Liver (tissue), 3 donors: ENCODE measurements around the gene GLIS1.
A peak's percentile ranks its signal among the peaks of the same experiment; 100 is the strongest.

ENCODE experiments used
- EGR1 ChIP-seq, 2 donors: IDR thresholded peaks; 2 replicates each; pipeline ENCODE4 v1.6.1; 2016 to 2018; ENCODE audit warnings: antibody characterized with exemption in 2 of 2, low read depth in 2 of 2
- FOXA1 ChIP-seq: IDR thresholded peaks from 2 replicates; pipeline ENCODE4 v1.6.1; 2016; ENCODE audit warnings: antibody characterized with exemption
- GABPA ChIP-seq, 2 donors: IDR thresholded peaks in 1 of 2; conservative IDR thresholded peaks in 1 of 2; 2 replicates each; pipeline ENCODE4 v1.6.1; 2016; ENCODE audit warnings: antibody characterized with exemption in 2 of 2, mild to moderate bottlenecking in 1 of 2, moderate library complexity in 1 of 2
- JUND ChIP-seq, 2 donors: IDR thresholded peaks; 2 replicates each; pipeline ENCODE4 v1.6.1; 2016; ENCODE audit warnings: antibody characterized with exemption in 2 of 2
- NR2F2 ChIP-seq: IDR thresholded peaks from 2 replicates; pipeline ENCODE4 v1.6.1; 2016; ENCODE audit warnings: antibody characterized with exemption
- RAD21 ChIP-seq, 2 donors: IDR thresholded peaks; 2 replicates each; pipeline ENCODE4 v1.6.1; 2016; ENCODE audit warnings: antibody characterized with exemption in 2 of 2, mild to moderate bottlenecking in 2 of 2
- RXRA ChIP-seq, 2 donors: IDR thresholded peaks; 2 replicates each; pipeline ENCODE4 v1.6.1; 2017 to 2018; ENCODE audit warnings: antibody characterized with exemption in 2 of 2, mild to moderate bottlenecking in 1 of 2
- SP1 ChIP-seq: IDR thresholded peaks from 2 replicates; pipeline ENCODE4 v1.6.1; 2018; ENCODE audit warnings: antibody characterized with exemption, mild to moderate bottlenecking
- TAF1 ChIP-seq: conservative IDR thresholded peaks from 2 replicates; pipeline ENCODE4 v1.6.1; 2016; ENCODE audit warnings: antibody characterized with exemption, mild to moderate bottlenecking
- YY1 ChIP-seq: IDR thresholded peaks from 2 replicates; pipeline ENCODE4 v1.6.1; 2016; ENCODE audit warnings: antibody characterized with exemption, mild to moderate bottlenecking
- TF ChIP-seq, protein P1 (sequence below): fragments of 150-350 bp; IDR thresholded peaks from 2 replicates; pipeline ENCODE4 v1.5.1; 2017; ENCODE audit warnings: improper control_type of control experiment, low read depth, low read length; ENCODE audit not compliant: missing input control
- TF ChIP-seq, protein P2 (sequence below): IDR thresholded peaks from 2 replicates; pipeline ENCODE4 v1.6.1; 2016; ENCODE audit warnings: antibody characterized with exemption
- TF ChIP-seq, protein P3 (sequence below): IDR thresholded peaks from 2 replicates; pipeline ENCODE4 v1.6.1; 2016; ENCODE audit warnings: antibody characterized with exemption, mild to moderate bottlenecking
- TF ChIP-seq, protein P4 (sequence below): IDR thresholded peaks from 2 replicates; pipeline ENCODE4 v1.6.1; 2016; ENCODE audit warnings: antibody characterized with exemption
- donor health status: healthy.
- donor health status: healthy.

DNA sequence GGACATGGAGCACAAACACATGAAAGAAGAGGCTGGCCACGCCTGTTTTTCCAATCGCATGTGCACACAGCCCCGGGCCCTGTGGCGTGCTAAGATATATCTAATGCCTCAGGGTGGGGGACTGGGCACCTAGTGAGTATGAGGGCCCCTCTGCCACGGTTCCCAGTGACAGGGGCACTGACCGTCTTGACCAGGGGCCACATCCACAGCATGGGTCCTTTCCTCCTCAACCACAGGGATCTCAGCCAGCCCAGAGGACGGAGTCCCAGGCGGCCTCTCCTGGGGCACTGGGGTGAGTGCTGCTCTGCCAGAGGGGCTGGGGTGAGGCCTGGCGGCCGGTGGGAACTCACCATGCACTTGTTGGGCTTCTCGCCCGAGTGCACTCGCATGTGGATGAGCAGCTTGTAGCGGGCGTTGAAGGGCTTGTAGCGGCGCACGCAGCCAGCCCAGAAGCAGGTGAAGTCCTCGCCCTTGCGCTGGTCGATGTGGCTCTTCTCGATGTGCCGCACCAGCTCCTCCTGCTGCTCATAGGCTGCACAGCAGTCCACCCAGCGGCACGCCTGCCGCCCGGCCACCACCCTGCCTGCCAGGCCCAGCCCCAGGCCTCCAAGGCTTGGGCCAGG, 145.1 kb downstream of the GLIS1 start:
- TF ChIP-seq, protein P1, sequence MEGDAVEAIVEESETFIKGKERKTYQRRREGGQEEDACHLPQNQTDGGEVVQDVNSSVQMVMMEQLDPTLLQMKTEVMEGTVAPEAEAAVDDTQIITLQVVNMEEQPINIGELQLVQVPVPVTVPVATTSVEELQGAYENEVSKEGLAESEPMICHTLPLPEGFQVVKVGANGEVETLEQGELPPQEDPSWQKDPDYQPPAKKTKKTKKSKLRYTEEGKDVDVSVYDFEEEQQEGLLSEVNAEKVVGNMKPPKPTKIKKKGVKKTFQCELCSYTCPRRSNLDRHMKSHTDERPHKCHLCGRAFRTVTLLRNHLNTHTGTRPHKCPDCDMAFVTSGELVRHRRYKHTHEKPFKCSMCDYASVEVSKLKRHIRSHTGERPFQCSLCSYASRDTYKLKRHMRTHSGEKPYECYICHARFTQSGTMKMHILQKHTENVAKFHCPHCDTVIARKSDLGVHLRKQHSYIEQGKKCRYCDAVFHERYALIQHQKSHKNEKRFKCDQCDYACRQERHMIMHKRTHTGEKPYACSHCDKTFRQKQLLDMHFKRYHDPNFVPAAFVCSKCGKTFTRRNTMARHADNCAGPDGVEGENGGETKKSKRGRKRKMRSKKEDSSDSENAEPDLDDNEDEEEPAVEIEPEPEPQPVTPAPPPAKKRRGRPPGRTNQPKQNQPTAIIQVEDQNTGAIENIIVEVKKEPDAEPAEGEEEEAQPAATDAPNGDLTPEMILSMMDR = peak; percentile 10
- TF ChIP-seq EGR1 (IDR thresholded peaks at IDR 0.05; ENCODE audit: low read depth in 2 of 2) (no peak), JUND (IDR thresholded peaks at IDR 0.05) (no peak), RAD21 (IDR thresholded peaks at IDR 0.05) (peak in 1 of 2 donors; percentile 14), TAF1 (no peak), GABPA (IDR thresholded peaks at IDR 0.05 in 1 of 2, conservative IDR thresholded peaks at IDR 0.05 in 1 of 2) (no peak), RXRA (IDR thresholded peaks at IDR 0.05) (no peak), SP1 (no peak), NR2F2 (no peak), YY1 (no peak), FOXA1 (no peak)
- TF ChIP-seq, protein P2, sequence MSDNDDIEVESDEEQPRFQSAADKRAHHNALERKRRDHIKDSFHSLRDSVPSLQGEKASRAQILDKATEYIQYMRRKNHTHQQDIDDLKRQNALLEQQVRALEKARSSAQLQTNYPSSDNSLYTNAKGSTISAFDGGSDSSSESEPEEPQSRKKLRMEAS = no peak
- TF ChIP-seq, protein P3, sequence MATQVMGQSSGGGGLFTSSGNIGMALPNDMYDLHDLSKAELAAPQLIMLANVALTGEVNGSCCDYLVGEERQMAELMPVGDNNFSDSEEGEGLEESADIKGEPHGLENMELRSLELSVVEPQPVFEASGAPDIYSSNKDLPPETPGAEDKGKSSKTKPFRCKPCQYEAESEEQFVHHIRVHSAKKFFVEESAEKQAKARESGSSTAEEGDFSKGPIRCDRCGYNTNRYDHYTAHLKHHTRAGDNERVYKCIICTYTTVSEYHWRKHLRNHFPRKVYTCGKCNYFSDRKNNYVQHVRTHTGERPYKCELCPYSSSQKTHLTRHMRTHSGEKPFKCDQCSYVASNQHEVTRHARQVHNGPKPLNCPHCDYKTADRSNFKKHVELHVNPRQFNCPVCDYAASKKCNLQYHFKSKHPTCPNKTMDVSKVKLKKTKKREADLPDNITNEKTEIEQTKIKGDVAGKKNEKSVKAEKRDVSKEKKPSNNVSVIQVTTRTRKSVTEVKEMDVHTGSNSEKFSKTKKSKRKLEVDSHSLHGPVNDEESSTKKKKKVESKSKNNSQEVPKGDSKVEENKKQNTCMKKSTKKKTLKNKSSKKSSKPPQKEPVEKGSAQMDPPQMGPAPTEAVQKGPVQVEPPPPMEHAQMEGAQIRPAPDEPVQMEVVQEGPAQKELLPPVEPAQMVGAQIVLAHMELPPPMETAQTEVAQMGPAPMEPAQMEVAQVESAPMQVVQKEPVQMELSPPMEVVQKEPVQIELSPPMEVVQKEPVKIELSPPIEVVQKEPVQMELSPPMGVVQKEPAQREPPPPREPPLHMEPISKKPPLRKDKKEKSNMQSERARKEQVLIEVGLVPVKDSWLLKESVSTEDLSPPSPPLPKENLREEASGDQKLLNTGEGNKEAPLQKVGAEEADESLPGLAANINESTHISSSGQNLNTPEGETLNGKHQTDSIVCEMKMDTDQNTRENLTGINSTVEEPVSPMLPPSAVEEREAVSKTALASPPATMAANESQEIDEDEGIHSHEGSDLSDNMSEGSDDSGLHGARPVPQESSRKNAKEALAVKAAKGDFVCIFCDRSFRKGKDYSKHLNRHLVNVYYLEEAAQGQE = no peak
- TF ChIP-seq, protein P4, sequence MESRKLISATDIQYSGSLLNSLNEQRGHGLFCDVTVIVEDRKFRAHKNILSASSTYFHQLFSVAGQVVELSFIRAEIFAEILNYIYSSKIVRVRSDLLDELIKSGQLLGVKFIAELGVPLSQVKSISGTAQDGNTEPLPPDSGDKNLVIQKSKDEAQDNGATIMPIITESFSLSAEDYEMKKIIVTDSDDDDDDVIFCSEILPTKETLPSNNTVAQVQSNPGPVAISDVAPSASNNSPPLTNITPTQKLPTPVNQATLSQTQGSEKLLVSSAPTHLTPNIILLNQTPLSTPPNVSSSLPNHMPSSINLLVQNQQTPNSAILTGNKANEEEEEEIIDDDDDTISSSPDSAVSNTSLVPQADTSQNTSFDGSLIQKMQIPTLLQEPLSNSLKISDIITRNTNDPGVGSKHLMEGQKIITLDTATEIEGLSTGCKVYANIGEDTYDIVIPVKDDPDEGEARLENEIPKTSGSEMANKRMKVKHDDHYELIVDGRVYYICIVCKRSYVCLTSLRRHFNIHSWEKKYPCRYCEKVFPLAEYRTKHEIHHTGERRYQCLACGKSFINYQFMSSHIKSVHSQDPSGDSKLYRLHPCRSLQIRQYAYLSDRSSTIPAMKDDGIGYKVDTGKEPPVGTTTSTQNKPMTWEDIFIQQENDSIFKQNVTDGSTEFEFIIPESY = no peak
